Fibroblast of the aortic adventitia (primary cell): ENCODE results near the gene CDYL2. TPM values are rescaled to one million over a fixed set of nuclear protein-coding genes. Genes with fewer than 3 reads are reported as not detected.
A peak's percentile ranks its signal among the peaks of the same experiment; 100 is the strongest.
"Not testable (repeated sequence)": the region's sequence is repeated elsewhere in the genome, so short reads cannot be mapped to it uniquely, and the experiment has no call there.

ENCODE experiments used
- DNase-seq: peaks from one replicate; pipeline ENCODE4 v3.0.0-alpha.2; 2010; ENCODE audit warnings: low read depth
- H3K4me3 ChIP-seq: 2 replicates; pipeline ENCODE4 v1.5.1; 2011; ENCODE audit warnings: low read depth, mild to moderate bottlenecking, control low read depth, low read length, moderate library complexity
- CTCF ChIP-seq: IDR thresholded peaks from 2 replicates; pipeline ENCODE4 v1.5.1; 2011; ENCODE audit warnings: mild to moderate bottlenecking, low read length, control low read depth, inconsistent platforms; ENCODE audit not compliant: insufficient read depth
- total RNA-seq: library from RNA; depleted of rRNA; stranded (reverse); fragments of >200 nt; gene quantifications from 2 replicates; pipeline ENCODE4 v1.2.3, GENCODE V29; 2012; ENCODE audit warnings: low replicate concordance

The CDYL2 gene
- total RNA-seq, 1 donor: 5.2 TPM

- DNase-seq: no peak
- peak overlapping the region; percentile 46 for H3K4me3 ChIP-seq
- TF ChIP-seq CTCF: no peak
Observed at GRCh38 chr16:80802902-80803301, 1.5 kb downstream of the CDYL2 start.

GRCh38 chr16:80802138-80802537 lies 2.3 kb downstream of the CDYL2 start:
- DNase-seq: no peak
- no peak for TF ChIP-seq CTCF
- H3K4me3 ChIP-seq: no peak overlapping the region

GRCh38 chr16:80794071-80794470 lies 10.3 kb downstream of the CDYL2 start:
- no peak overlapping the region for H3K4me3 ChIP-seq
- TF ChIP-seq CTCF: no peak
- DNase-seq: no peak

GRCh38 chr16:80792031-80792430 lies 12.4 kb downstream of the CDYL2 start:
- TF ChIP-seq CTCF: no peak
- peak; percentile 36 for DNase-seq

GRCh38 chr16:80791411-80791810 lies 13.0 kb downstream of the CDYL2 start:
- TF ChIP-seq CTCF: no peak

More at GRCh38 chr16:80792031-80792430, 12.4 kb downstream of the CDYL2 start:
- H3K4me3 ChIP-seq: no peak overlapping the region

GRCh38 chr16:80790751-80791150 lies 13.6 kb downstream of the CDYL2 start:
- no peak overlapping the region for H3K4me3 ChIP-seq
- no peak for DNase-seq
- no peak for TF ChIP-seq CTCF

More at GRCh38 chr16:80791411-80791810, 13.0 kb downstream of the CDYL2 start:
- DNase-seq: no peak
- no peak overlapping the region for H3K4me3 ChIP-seq

GRCh38 chr16:80788027-80788426 lies 16.4 kb downstream of the CDYL2 start:
- TF ChIP-seq CTCF: no peak
- DNase-seq: peak; percentile 24

GRCh38 chr16:80786561-80786960 lies 17.8 kb downstream of the CDYL2 start:
- not testable (repeated sequence) for DNase-seq, H3K4me3 ChIP-seq

More at GRCh38 chr16:80788027-80788426, 16.4 kb downstream of the CDYL2 start:
- no peak overlapping the region for H3K4me3 ChIP-seq
